Upper lobe of left lung (tissue), 6 donors: ENCODE data around the gene CDH20. TPM values are rescaled to one million over a fixed set of nuclear protein-coding genes. Genes with fewer than 3 reads are reported as not detected.

Experiments
- ATAC-seq, 2 donors: fragments of 200-7000 bp; cut with Tn5 transposase; one replicate each; pipeline ENCODE4 v1.9.1; 2022; ENCODE audit warnings: mild to moderate bottlenecking in 2 of 2, moderate library complexity in 2 of 2; ENCODE audit not compliant: low FRiP score in 2 of 2
- DNase-seq, 2 donors: peaks; one replicate each; pipeline ENCODE4 v3.0.0-alpha.2; 2019 to 2020
- H3K27ac ChIP-seq, 4 donors: fragments of 200-600 bp; sonication (generic); one replicate each; pipeline ENCODE4 v1.5.1; 2016 to 2019
- H3K27me3 ChIP-seq, 4 donors: fragments of 200-600 bp; sonication (generic); one replicate each; pipeline ENCODE4 v1.5.1; 2017 to 2019
- H3K36me3 ChIP-seq, 4 donors: fragments of 200-600 bp; sonication (generic); one replicate each; pipeline ENCODE4 v1.5.1; 2016 to 2019
- H3K4me1 ChIP-seq, 4 donors: fragments of 200-600 bp; sonication (generic); one replicate each; pipeline ENCODE4 v1.5.1; 2018 to 2019
- H3K4me3 ChIP-seq, 4 donors: fragments of 200-600 bp; sonication (generic); one replicate each; pipeline ENCODE4 v1.5.1; 2017 to 2019; ENCODE audit warnings: mild to moderate bottlenecking in 2 of 4, moderate library complexity in 1 of 4
- H3K9me3 ChIP-seq, 4 donors: fragments of 200-600 bp; sonication (generic); one replicate each; pipeline ENCODE4 v1.5.1; 2018 to 2019
- EP300 ChIP-seq, 4 donors: sonication (generic); formaldehyde crosslinking; IDR thresholded peaks; one replicate each; pipeline ENCODE4 v1.5.1; 2017; ENCODE audit warnings: antibody characterized with exemption in 4 of 4, control low read depth in 2 of 4
- POLR2A ChIP-seq, 4 donors: fragments of 450-650 bp; IDR thresholded peaks; one replicate each; pipeline ENCODE4 v1.5.1; 2016 to 2017; ENCODE audit warnings: antibody characterized with exemption in 4 of 4, mild to moderate bottlenecking in 2 of 4
- POLR2AphosphoS5 ChIP-seq, 2 donors: sonication (generic); formaldehyde crosslinking; IDR thresholded peaks; one replicate each; pipeline ENCODE4 v1.5.1; 2017; ENCODE audit warnings: antibody characterized with exemption in 2 of 2
- WGBS, 2 donors: methylation state at CpG; one replicate each; pipeline ENCODE4 v1.1.5; 2017 to 2018; 5-methylcytosine and 5-hydroxymethylcytosine counted together
- total RNA-seq, 6 donors: library from RNA; depleted of rRNA in 4 of 6; stranded (reverse); fragments of >200 nt in 4 of 6; gene quantifications; one replicate each; pipeline versions ENCODE4 v1.1.0 to v1.2.1, GENCODE V29; 2016 to 2021
- TF ChIP-seq, protein P1 (sequence below), 6 experiments: fragments of 450-650 bp in 4 of 6; fragments of 200-600 bp in 2 of 6; sonication (generic) in 2 of 6; IDR thresholded peaks; one replicate each; pipeline ENCODE4 v1.5.1; 2016 to 2019; ENCODE audit warnings: antibody characterized with exemption in 6 of 6
- donor health status: DM: no; HTN: no; CAD: no; lungs with moderate emphysema.
- donor health status: DM: no; HTN: yes; CAD: no; lungs with severe emphysema.

The CDH20 gene
- total RNA-seq, 6 donors from 2014 or later = 0.06 to 0.07 TPM; not detected in 4

GRCh38 chr18:61419763-61420162 lies 86.5 kb downstream of the CDH20 start:
- no peaks in the 10 kb centered on the region for H3K27me3 ChIP-seq
- H3K27ac ChIP-seq = no peak overlapping the region
- TF ChIP-seq, protein P1, sequence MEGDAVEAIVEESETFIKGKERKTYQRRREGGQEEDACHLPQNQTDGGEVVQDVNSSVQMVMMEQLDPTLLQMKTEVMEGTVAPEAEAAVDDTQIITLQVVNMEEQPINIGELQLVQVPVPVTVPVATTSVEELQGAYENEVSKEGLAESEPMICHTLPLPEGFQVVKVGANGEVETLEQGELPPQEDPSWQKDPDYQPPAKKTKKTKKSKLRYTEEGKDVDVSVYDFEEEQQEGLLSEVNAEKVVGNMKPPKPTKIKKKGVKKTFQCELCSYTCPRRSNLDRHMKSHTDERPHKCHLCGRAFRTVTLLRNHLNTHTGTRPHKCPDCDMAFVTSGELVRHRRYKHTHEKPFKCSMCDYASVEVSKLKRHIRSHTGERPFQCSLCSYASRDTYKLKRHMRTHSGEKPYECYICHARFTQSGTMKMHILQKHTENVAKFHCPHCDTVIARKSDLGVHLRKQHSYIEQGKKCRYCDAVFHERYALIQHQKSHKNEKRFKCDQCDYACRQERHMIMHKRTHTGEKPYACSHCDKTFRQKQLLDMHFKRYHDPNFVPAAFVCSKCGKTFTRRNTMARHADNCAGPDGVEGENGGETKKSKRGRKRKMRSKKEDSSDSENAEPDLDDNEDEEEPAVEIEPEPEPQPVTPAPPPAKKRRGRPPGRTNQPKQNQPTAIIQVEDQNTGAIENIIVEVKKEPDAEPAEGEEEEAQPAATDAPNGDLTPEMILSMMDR (IDR thresholded peaks at IDR 0.05) = no peak
- no peak for TF ChIP-seq POLR2AphosphoS5 (IDR thresholded peaks at IDR 0.05)
- TF ChIP-seq POLR2A (IDR thresholded peaks at IDR 0.05) = no peak
- no peak for TF ChIP-seq EP300 (IDR thresholded peaks at IDR 0.05)
- 84 to 93% methylated on average over 1 of the region's 1 CpG for WGBS, 2 donors
- no peaks in the 10 kb centered on the region for H3K4me1 ChIP-seq
- DNase-seq (no peak), ATAC-seq (no peak)
- H3K4me3 ChIP-seq = no peak overlapping the region
- H3K36me3 ChIP-seq = no peaks in the 10 kb centered on the region
- H3K9me3 ChIP-seq = no peaks in the 10 kb centered on the region

DNA sequence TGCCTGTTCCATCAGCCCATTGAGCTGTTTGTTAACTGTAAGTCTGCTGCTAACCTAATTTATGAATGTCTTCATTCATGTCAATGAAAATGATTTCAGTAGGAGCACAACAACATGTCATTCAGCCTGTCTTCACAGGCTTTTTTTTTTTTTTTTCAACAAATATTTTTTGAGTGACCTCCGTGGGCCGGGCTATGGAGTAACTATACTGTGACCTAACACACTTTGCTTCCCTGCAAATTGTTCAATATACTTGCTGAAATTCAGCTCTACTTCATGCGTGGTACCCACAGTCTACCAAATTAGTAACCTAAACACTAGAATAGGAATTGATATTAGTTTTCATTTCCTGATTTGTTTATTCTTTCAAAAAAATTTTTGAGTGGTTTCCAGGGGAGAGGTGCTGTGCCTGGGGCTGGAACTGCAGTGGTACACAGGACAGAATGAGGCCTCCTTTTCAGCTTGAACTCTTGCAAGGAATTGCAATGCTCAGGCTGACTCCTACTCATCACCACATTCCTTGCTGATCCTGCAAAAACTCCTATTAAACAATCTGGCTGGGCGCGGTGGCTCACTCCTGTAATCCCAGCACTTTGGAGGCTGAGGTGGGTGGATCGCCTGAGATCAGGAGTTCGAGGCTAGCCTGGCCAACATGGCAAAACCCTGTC lies 87.1 kb downstream of the CDH20 start:
- no peak for DNase-seq
- no peaks in the 10 kb centered on the region for H3K9me3 ChIP-seq
- no peaks in the 10 kb centered on the region for H3K4me1 ChIP-seq
- no peak for ATAC-seq
- no peak overlapping the region for H3K27ac ChIP-seq
- 81 to 89% methylated on average over 7 of the region's 7 CpGs for WGBS, 2 donors
- no peaks in the 10 kb centered on the region for H3K27me3 ChIP-seq
- TF ChIP-seq, protein P1 (IDR thresholded peaks at IDR 0.05) = no peak
- no peak for TF ChIP-seq POLR2A (IDR thresholded peaks at IDR 0.05)
- H3K4me3 ChIP-seq = no peak overlapping the region
- no peaks in the 10 kb centered on the region for H3K36me3 ChIP-seq

- no peak overlapping the region for H3K4me3 ChIP-seq
- H3K27ac ChIP-seq = no peak overlapping the region
- no peaks in the 10 kb centered on the region for H3K4me1 ChIP-seq
- H3K36me3 ChIP-seq = no peaks in the 10 kb centered on the region
- TF ChIP-seq EP300 (IDR thresholded peaks at IDR 0.05) (no peak), POLR2A (IDR thresholded peaks at IDR 0.05) (no peak), POLR2AphosphoS5 (IDR thresholded peaks at IDR 0.05) (no peak)
- TF ChIP-seq, protein P1 (IDR thresholded peaks at IDR 0.05) = no peak
- no peaks in the 10 kb centered on the region for H3K27me3 ChIP-seq
- DNase-seq (no peak), ATAC-seq (no peak)
- no peaks in the 10 kb centered on the region for H3K9me3 ChIP-seq
- 73 to 83% methylated on average over 6 of the region's 6 CpGs for WGBS, 2 donors
Measured at GRCh38 chr18:61426492-61427053, 93.3 kb downstream of the CDH20 start.

DNA sequence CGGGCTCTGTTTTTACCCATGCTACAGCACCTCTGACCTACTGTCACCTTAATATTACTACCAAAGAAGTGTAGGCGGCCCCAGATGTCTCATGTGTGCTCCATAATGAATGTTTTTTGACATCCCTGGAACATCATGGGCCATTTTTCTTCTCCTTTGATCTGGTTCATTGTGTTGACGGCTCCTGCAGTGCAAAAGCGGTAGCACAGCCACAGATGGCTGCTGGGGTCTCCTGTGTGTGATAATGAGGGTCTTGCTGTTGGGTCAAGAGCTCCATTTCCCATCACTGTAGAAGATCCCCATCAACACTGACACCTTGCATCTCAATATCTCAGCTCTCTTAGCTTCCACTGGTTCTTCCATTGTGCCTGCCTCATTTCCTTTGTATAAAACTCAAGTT lies 95.0 kb downstream of the CDH20 start:
- no peak overlapping the region for H3K27ac ChIP-seq
- no peaks in the 10 kb centered on the region for H3K9me3 ChIP-seq
- H3K27me3 ChIP-seq = no peaks in the 10 kb centered on the region
- DNase-seq (no peak), ATAC-seq (no peak)
- no peaks in the 10 kb centered on the region for H3K36me3 ChIP-seq
- no peak overlapping the region for H3K4me3 ChIP-seq
- TF ChIP-seq EP300 (IDR thresholded peaks at IDR 0.05) = no peak
- TF ChIP-seq POLR2A (IDR thresholded peaks at IDR 0.05) = no peak
- TF ChIP-seq POLR2AphosphoS5 (IDR thresholded peaks at IDR 0.05) = no peak
- TF ChIP-seq, protein P1 (IDR thresholded peaks at IDR 0.05) = no peak
- 61 to 77% methylated on average over 4 of the region's 4 CpGs for WGBS, 2 donors
- H3K4me1 ChIP-seq = no peaks in the 10 kb centered on the region

DNA sequence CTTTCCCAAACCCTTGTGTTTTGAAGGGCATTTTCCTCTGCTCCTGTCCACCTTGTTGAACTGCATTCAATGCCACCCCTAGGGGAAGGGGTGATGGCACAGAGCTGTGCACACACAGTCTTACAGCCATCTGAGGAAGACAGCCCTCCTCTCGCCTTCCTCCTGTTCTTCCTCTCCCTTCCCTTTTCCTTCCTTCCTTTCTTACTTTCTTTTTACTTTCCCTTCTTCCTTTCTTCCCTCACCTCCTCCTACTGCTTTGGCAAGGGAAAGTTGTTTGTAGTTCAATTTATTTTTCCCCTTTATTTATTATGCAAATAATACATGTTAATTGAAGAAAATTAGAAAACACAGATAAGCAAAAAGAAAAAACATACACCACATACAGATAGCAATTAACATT lies 99.4 kb downstream of the CDH20 start:
- Histone ChIP-seq H3K27me3 (no peaks in the 10 kb centered on the region), H3K4me1 (no peaks in the 10 kb centered on the region), H3K36me3 (no peaks in the 10 kb centered on the region), H3K27ac (no peak overlapping the region), H3K4me3 (no peak overlapping the region), H3K9me3 (no peaks in the 10 kb centered on the region)
- DNase-seq = no peak
- TF ChIP-seq POLR2A (IDR thresholded peaks at IDR 0.05) = no peak
- TF ChIP-seq, protein P1 (IDR thresholded peaks at IDR 0.05) = no peak
- no peak for TF ChIP-seq EP300 (IDR thresholded peaks at IDR 0.05)
- no peak for TF ChIP-seq POLR2AphosphoS5 (IDR thresholded peaks at IDR 0.05)
- WGBS, 2 donors = 67 to 69% methylated on average over 1 of the region's 1 CpG
- ATAC-seq = no peak
